Duodenal mucosa (tissue), 2 donors: Measurements from ENCODE around the gene RRAD.
"Not testable (repeated sequence)": the region's sequence is repeated elsewhere in the genome, so short reads cannot be mapped to it uniquely, and the experiment has no call there.

Source experiments
- H3K27ac ChIP-seq: one replicate; pipeline ENCODE4 v1.7.0; 2013; ENCODE audit warnings: low read depth, low read length
- H3K27me3 ChIP-seq, 2 donors: one replicate each; pipeline ENCODE4 v1.7.0; 2013; ENCODE audit warnings: low read length in 2 of 2, control low read depth in 1 of 2; ENCODE audit not compliant: insufficient read depth in 2 of 2, control insufficient read depth in 1 of 2
- H3K36me3 ChIP-seq, 2 donors: one replicate each; pipeline ENCODE4 v1.7.0; 2013; ENCODE audit warnings: low read length in 2 of 2, control low read depth in 1 of 2; ENCODE audit not compliant: insufficient read depth in 2 of 2, control insufficient read depth in 1 of 2
- H3K4me1 ChIP-seq, 2 donors: one replicate each; pipeline ENCODE4 v1.7.0; 2013; ENCODE audit warnings: low read length in 2 of 2, control low read depth in 1 of 2; ENCODE audit not compliant: insufficient read depth in 2 of 2, control insufficient read depth in 1 of 2
- H3K4me3 ChIP-seq, 2 donors: one replicate each; pipeline ENCODE4 v1.7.0; 2013; ENCODE audit warnings: low read length in 2 of 2, low read depth in 1 of 2
- H3K9ac ChIP-seq, 2 donors: one replicate each; pipeline ENCODE4 v1.7.0; 2013; ENCODE audit warnings: low read length in 2 of 2, low read depth in 1 of 2
- H3K9me3 ChIP-seq, 2 donors: one replicate each; pipeline ENCODE4 v1.7.0; 2013; ENCODE audit warnings: low read length in 2 of 2, control low read depth in 1 of 2; ENCODE audit not compliant: control insufficient read depth in 1 of 2

Gene RRAD

DNA sequence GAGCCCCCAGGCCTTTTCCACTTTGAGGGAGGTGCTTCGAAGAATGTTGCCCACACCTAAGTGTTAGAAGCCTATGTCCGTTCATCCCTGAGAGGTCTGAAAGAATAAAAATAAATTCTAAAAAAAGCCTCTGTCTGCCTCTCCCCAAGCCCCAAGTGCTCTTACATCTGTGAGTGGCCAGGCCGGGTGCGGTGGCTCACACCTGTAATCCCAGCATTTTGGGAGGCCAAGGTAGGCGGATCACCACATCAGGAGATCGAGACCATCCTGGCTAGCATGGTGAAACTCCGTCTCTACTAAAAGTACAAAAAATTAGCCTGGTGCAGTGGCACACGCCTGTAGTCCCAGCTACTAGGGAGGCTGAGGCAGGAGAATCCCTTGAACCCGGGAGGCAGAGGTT, 19.6 kb upstream of the RRAD start:
- not testable (repeated sequence) for H3K9ac ChIP-seq, H3K27me3 ChIP-seq, H3K27ac ChIP-seq, H3K4me3 ChIP-seq, H3K9me3 ChIP-seq
- H3K4me1 ChIP-seq: peaks cover 11 to 44% of the 10 kb centered on the region in 2 donors
- H3K36me3 ChIP-seq: peaks cover 39 to 44% of the 10 kb centered on the region in 2 donors

DNA sequence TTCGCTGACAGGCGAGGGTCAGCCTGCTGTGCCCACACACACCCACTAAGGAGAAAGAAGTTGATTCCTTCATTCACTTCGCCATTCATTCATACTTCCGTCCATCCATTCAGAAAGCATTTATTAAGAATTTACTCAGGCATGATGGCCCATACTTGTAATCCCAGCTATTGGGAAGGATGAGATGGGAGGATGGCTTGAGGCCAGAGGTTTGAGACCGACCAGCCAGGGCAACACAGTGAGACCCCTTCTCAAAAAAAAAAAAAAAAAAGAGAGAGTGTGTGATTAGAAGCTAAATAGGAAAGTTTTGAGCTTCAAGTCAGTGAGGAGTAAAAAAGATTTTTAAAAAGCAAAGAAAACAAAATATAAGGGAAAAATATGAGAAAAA, 18.7 kb upstream of the RRAD start:
- H3K27ac ChIP-seq: no peak overlapping the region
- peaks cover 9 to 40% of the 10 kb centered on the region in 2 donors for H3K4me1 ChIP-seq
- H3K9ac ChIP-seq: no peak overlapping the region
- no peak overlapping the region for H3K4me3 ChIP-seq
- no peaks in the 10 kb centered on the region for H3K27me3 ChIP-seq
- peaks cover 48 to 53% of the 10 kb centered on the region in 2 donors for H3K36me3 ChIP-seq
- no peaks in the 10 kb centered on the region for H3K9me3 ChIP-seq

- Histone ChIP-seq H3K4me1 (peaks cover 8 to 40% of the 10 kb centered on the region in 2 donors), H3K4me3 (no peak overlapping the region), H3K9ac (no peak overlapping the region), H3K9me3 (no peaks in the 10 kb centered on the region), H3K36me3 (peaks cover 53 to 59% of the 10 kb centered on the region in 2 donors), H3K27me3 (no peaks in the 10 kb centered on the region), H3K27ac (no peak overlapping the region)
These were observed 18.2 kb upstream of the RRAD start for GRCh38 chr16:66943426-66944053.

- no peak overlapping the region for H3K4me3 ChIP-seq
- no peaks in the 10 kb centered on the region for H3K9me3 ChIP-seq
- H3K27me3 ChIP-seq: no peaks in the 10 kb centered on the region
- peaks cover 14 to 42% of the 10 kb centered on the region in 2 donors for H3K4me1 ChIP-seq
- H3K27ac ChIP-seq: no peak overlapping the region
- H3K36me3 ChIP-seq: peaks cover 59 to 64% of the 10 kb centered on the region in 2 donors
- H3K9ac ChIP-seq: no peak overlapping the region
These were observed 17.6 kb upstream of the RRAD start for GRCh38 chr16:66942981-66943380.

GRCh38 chr16:66940236-66940635, 14.9 kb upstream of the RRAD start:
- peaks cover 24 to 61% of the 10 kb centered on the region in 2 donors for H3K4me1 ChIP-seq
- H3K4me3 ChIP-seq: no peak overlapping the region
- H3K27me3 ChIP-seq: no peaks in the 10 kb centered on the region
- no peaks in the 10 kb centered on the region for H3K9me3 ChIP-seq
- H3K36me3 ChIP-seq: peaks cover 65 to 76% of the 10 kb centered on the region in 2 donors
- H3K27ac ChIP-seq: no peak overlapping the region
- H3K9ac ChIP-seq: no peak overlapping the region

DNA sequence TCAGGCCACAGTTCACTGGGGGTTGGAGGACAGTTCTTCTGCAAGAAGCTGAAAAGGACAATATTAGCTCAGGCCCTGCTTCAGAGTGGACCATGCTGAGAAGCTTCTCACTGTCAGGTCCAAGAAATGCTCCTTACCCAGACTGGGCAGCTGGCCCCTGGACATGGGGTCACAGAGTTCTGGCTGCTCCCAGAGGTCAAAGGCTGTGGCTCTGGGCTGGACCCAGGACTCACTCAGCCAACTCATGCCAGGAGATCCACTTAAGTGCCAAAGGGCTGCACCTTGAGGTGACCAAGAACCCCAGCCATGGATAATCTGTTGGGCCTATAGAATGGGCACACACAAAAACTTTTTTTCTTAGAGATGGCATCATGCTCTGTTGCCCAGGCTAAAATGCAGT, 14.0 kb upstream of the RRAD start:
- Histone ChIP-seq H3K4me1 (peaks cover 24 to 64% of the 10 kb centered on the region in 2 donors), H3K36me3 (peaks cover 65 to 76% of the 10 kb centered on the region in 2 donors), H3K9me3 (no peaks in the 10 kb centered on the region), H3K4me3 (no peak overlapping the region), H3K27ac (no peak overlapping the region), H3K27me3 (no peaks in the 10 kb centered on the region), H3K9ac (no peak overlapping the region)

- Histone ChIP-seq H3K27me3 (no peaks in the 10 kb centered on the region), H3K4me3 (peak overlapping the region; percentile 99 to 100), H3K4me1 (peaks cover 31 to 75% of the 10 kb centered on the region in 2 donors), H3K36me3 (peaks cover 53 to 60% of the 10 kb centered on the region in 2 donors), H3K9me3 (no peaks in the 10 kb centered on the region), H3K9ac (peak overlapping the region; percentile 44 to 57), H3K27ac (no peak overlapping the region)
These were observed 12.5 kb upstream of the RRAD start for GRCh38 chr16:66937725-66938337.

GRCh38 chr16:66936889-66937554, 11.7 kb upstream of the RRAD start:
- Histone ChIP-seq H3K9ac (peak overlapping the region; percentile 44 to 57), H3K27me3 (no peaks in the 10 kb centered on the region), H3K4me3 (peak overlapping the region; percentile 99 to 100), H3K9me3 (no peaks in the 10 kb centered on the region), H3K36me3 (peaks cover 46 to 56% of the 10 kb centered on the region in 2 donors), H3K27ac (peak overlapping the region; percentile 32), H3K4me1 (peaks cover 39 to 82% of the 10 kb centered on the region in 2 donors)

DNA sequence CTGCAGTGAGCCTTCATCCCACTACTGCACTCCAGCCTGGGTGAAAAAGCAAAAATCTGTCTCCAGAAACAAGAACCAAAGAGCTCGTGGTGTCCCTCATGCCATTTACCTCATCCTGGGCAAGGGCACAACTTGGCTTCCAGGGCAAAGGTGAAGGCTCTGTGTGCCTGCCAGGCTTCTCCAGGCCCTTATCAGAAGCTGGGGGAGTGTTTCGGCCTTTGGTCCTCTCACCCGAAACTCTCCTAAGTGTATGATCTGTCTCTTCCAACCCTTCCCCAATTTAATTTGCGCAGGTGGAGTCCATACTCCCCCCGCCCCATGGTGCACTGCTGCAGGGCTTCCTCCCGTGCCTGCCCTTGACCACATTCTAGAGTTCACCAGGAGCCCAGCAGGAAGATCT, 11.1 kb upstream of the RRAD start:
- Histone ChIP-seq H3K27me3 (no peaks in the 10 kb centered on the region), H3K27ac (peak overlapping the region; percentile 92), H3K36me3 (peaks cover 41 to 51% of the 10 kb centered on the region in 2 donors), H3K9me3 (no peaks in the 10 kb centered on the region), H3K4me1 (peaks cover 41 to 80% of the 10 kb centered on the region in 2 donors), H3K4me3 (peak overlapping the region; percentile 99 to 100), H3K9ac (peak overlapping the region; percentile 99 to 100)

DNA sequence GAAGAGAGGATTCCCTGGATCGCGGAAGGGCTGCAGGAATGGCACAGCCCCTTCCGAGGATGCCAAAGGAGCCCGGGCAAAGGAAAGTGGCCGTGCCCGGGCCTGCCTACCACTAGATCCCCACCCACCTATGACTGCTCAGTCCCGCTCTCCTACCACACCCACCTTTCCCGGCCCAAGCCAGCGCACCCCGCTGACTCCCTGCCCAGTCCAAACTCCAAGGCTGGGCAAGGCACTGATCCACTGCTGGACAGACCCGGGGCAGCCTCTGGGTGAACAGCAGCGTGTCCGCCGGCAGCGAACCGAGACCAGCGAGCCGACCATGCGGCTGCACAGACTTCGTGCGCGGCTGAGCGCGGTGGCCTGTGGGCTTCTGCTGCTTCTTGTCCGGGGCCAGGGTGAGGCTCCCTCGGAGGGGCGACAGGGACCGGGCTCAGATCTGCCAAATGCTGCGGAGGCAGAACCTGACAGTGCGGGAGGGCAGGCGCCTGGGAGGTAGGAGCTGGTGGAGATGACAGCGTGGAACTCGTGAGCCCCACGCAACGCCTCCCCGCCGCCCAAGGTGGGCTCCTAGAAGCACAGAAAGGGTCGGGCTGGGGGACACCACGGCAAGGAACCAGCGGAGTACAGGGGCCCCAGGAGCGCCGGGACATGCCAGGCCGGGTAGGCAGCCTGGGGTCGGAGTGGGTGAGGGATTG, 10.1 kb upstream of the RRAD start, which contains the start of gene CES2:
CES2 (plus strand) TSS at position 203 of the 698 bp plus-strand sequence; CDS start at position 323, 120 bp downstream.
- H3K4me3 ChIP-seq: peak within 1 kb of the TSS; percentile 99 to 100
- H3K27ac ChIP-seq: peak within 1 kb of the TSS; percentile 95
- peaks cover 31 to 41% of the 10 kb centered on the region in 2 donors for H3K36me3 ChIP-seq
- peaks cover 44 to 71% of the 10 kb centered on the region in 2 donors for H3K4me1 ChIP-seq
- no peaks in the 10 kb centered on the region for H3K9me3 ChIP-seq
- no peaks in the 10 kb centered on the region for H3K27me3 ChIP-seq
- H3K9ac ChIP-seq: peak within 1 kb of the TSS; percentile 99 to 100
